8988T (cell line): ENCODE data around the gene DPPA5.
"Not testable (repeated sequence)": the region's sequence is repeated elsewhere in the genome, so short reads cannot be mapped to it uniquely, and the experiment has no call there.

Experiments
- DNase-seq: peaks from one replicate; pipeline ENCODE4 v3.0.0; 2011

DPPA5 gene

GRCh38 chr6:73363537-73363875 lies 9.4 kb upstream of the DPPA5 start:
- no peak for DNase-seq

- no peak for DNase-seq
These were observed 8.9 kb upstream of the DPPA5 start for GRCh38 chr6:73362869-73363536.

- DNase-seq = no peak
These were observed 8.3 kb upstream of the DPPA5 start, which contains the start of gene KHDC3L for GRCh38 chr6:73362358-73362757. Gene KHDC3L (plus strand): TSS chr6:73362658. CDS start chr6:73362730, 72 bp downstream.

- no peak for DNase-seq
These were observed 4.8 kb downstream of the DPPA5 start for GRCh38 chr6:73349311-73349710.

GRCh38 chr6:73348550-73349204 lies 5.4 kb downstream of the DPPA5 start:
- DNase-seq = no peak

GRCh38 chr6:73343164-73343563 lies 10.9 kb downstream of the DPPA5 start:
- no peak for DNase-seq

- no peak for DNase-seq
These were observed 11.9 kb downstream of the DPPA5 start for GRCh38 chr6:73342174-73342573.

GRCh38 chr6:73341335-73341734 lies 12.7 kb downstream of the DPPA5 start:
- no peak for DNase-seq

- no peak for DNase-seq
These were observed 14.0 kb downstream of the DPPA5 start for GRCh38 chr6:73340048-73340447.

GRCh38 chr6:73339340-73339739 lies 14.7 kb downstream of the DPPA5 start:
- DNase-seq = no peak

- DNase-seq = no peak
These were observed 24.9 kb downstream of the DPPA5 start for GRCh38 chr6:73329201-73329600.

- DNase-seq = no peak
These were observed 25.3 kb downstream of the DPPA5 start for GRCh38 chr6:73328790-73329189.

- no peak for DNase-seq
These were observed 28.4 kb downstream of the DPPA5 start for GRCh38 chr6:73325656-73326055.

GRCh38 chr6:73323323-73323722 lies 30.8 kb downstream of the DPPA5 start:
- no peak for DNase-seq

- no peak for DNase-seq
These were observed 39.2 kb downstream of the DPPA5 start for GRCh38 chr6:73314577-73315492.

- not testable (repeated sequence) for DNase-seq
These were observed 43.6 kb downstream of the DPPA5 start for GRCh38 chr6:73310503-73310845.

- DNase-seq = peak; percentile 65
These were observed 44.1 kb downstream of the DPPA5 start for GRCh38 chr6:73309785-73310502.

GRCh38 chr6:73309535-73309784 lies 44.6 kb downstream of the DPPA5 start:
- no peak for DNase-seq

GRCh38 chr6:73308712-73309534 lies 45.2 kb downstream of the DPPA5 start:
- DNase-seq = peak; percentile 32

- not testable (repeated sequence) for DNase-seq
These were observed 50.3 kb downstream of the DPPA5 start for GRCh38 chr6:73303773-73304172.
